HepG2 (cell line): ENCODE measurements around the gene HRG. TPM values are rescaled to one million over a fixed set of nuclear protein-coding genes. Genes with fewer than 3 reads are reported as not detected.

Experiments used
- AHR ChIP-seq: IDR thresholded peaks from 2 replicates; pipeline ENCODE4 v1.6.1; 2018; ENCODE audit warnings: missing genetic modification reagents, missing compliant biosample characterization
- CEBPG ChIP-seq: IDR thresholded peaks from 2 replicates; pipeline ENCODE4 v1.6.1; 2016
- HNRNPUL1 ChIP-seq: fragments of 200-400 bp; formaldehyde crosslinking; IDR thresholded peaks from 2 replicates; pipeline ENCODE4 v1.6.1; 2017; ENCODE audit warnings: low read depth, mild to moderate bottlenecking, low read length, moderate library complexity
- KLF16 ChIP-seq, 2 experiments: sonication (generic) in 1 of 2; formaldehyde crosslinking in 1 of 2; IDR thresholded peaks; 2 replicates each; pipeline versions ENCODE4 v1.6.1 to v1.8.0; 2016 to 2023; ENCODE audit warnings: missing genetic modification reagents in 2 of 2, missing compliant biosample characterization in 1 of 2
- NFYB ChIP-seq: sonication (generic); formaldehyde crosslinking; IDR thresholded peaks from 2 replicates; pipeline ENCODE4 v1.4.0; 2020; ENCODE audit warnings: missing genetic modification reagents
- ONECUT2 ChIP-seq: sonication (generic); formaldehyde crosslinking; IDR thresholded peaks from 2 replicates; pipeline ENCODE4 v1.4.0; 2020; ENCODE audit warnings: missing genetic modification reagents
- TEAD2 ChIP-seq: sonication (generic); formaldehyde crosslinking; IDR thresholded peaks from 2 replicates; pipeline ENCODE4 v1.9.0; 2021; ENCODE audit warnings: missing genetic modification reagents
- THAP11 ChIP-seq: IDR thresholded peaks from 2 replicates; pipeline ENCODE4 v1.6.1; 2016; ENCODE audit warnings: missing biosample characterization, missing genetic modification reagents
- ZBTB7A ChIP-seq: sonication (generic); formaldehyde crosslinking; IDR thresholded peaks from 2 replicates; pipeline ENCODE4 v1.8.0; 2022; ENCODE audit warnings: mild to moderate bottlenecking, missing genetic modification reagents
- ZNF260 ChIP-seq: sonication (generic); formaldehyde crosslinking; IDR thresholded peaks from 2 replicates; pipeline ENCODE4 v1.4.0; 2020; ENCODE audit warnings: missing genetic modification reagents, low read depth, mild to moderate bottlenecking, borderline replicate concordance
- ZNF3 ChIP-seq: IDR thresholded peaks from 2 replicates; pipeline ENCODE4 v1.7.0; 2017; ENCODE audit warnings: inconsistent platforms
- ZNF432 ChIP-seq: sonication (generic); formaldehyde crosslinking; IDR thresholded peaks from 2 replicates; pipeline ENCODE4 v1.5.0; 2020; ENCODE audit warnings: missing genetic modification reagents, mild to moderate bottlenecking, borderline replicate concordance
- ZNF562 ChIP-seq: sonication (generic); formaldehyde crosslinking; IDR thresholded peaks from 2 replicates; pipeline ENCODE4 v1.8.0; 2022; ENCODE audit warnings: missing genetic modification reagents, borderline replicate concordance
- ZNF768 ChIP-seq: sonication (generic); formaldehyde crosslinking; IDR thresholded peaks from 2 replicates; pipeline ENCODE4 v1.4.0; 2020; ENCODE audit warnings: missing genetic modification reagents
- polyA plus RNA-seq, 8 experiments: library from polyadenylated mRNA; depleted of rRNA in 3 of 8; stranded (reverse) in 7 of 8; unstranded in 1 of 8; fragments of >200 nt; fragmentation: Illumina TruSeq in 4 of 8; extraction: Trizol in 4 of 8; gene quantifications; 2 replicates each; pipeline versions ENCODE4 v1.2.1 to v1.2.3, GENCODE V29; 2011 to 2016; ENCODE audit warnings: low read depth in 4 of 8, missing spikeins in 1 of 8, mixed read lengths in 1 of 8; ENCODE audit not compliant: insufficient read depth in 1 of 8
- total RNA-seq, 5 experiments: library from RNA; depleted of rRNA; stranded (reverse); fragments of >200 nt; fragmentation: Illumina TruSeq; extraction: Trizol; gene quantifications; 2 replicates each; pipeline ENCODE4 v1.2.3, GENCODE V29; 2016; ENCODE audit warnings: low read depth in 1 of 5
- TF ChIP-seq, protein P1 (sequence below): sonication (generic); formaldehyde crosslinking; IDR thresholded peaks from 2 replicates; pipeline ENCODE4 v1.4.0; 2020; ENCODE audit warnings: missing genetic modification reagents, borderline replicate concordance
- TF ChIP-seq, protein P2 (sequence below): sonication (generic); formaldehyde crosslinking; IDR thresholded peaks from 2 replicates; pipeline ENCODE4 v1.5.0; 2020; ENCODE audit warnings: mild to moderate bottlenecking, missing genetic modification reagents, borderline replicate concordance
- TF ChIP-seq, protein P3 (sequence below): sonication (generic); formaldehyde crosslinking; IDR thresholded peaks from 2 replicates; pipeline ENCODE4 v1.4.0; 2020; ENCODE audit warnings: missing genetic modification reagents, borderline replicate concordance
- TF ChIP-seq, protein P4 (sequence below): sonication (generic); formaldehyde crosslinking; IDR thresholded peaks from 2 replicates; pipeline ENCODE4 v1.9.0; 2021; ENCODE audit warnings: missing genetic modification reagents, borderline replicate concordance

Gene HRG
- total and polyA plus RNA-seq, 2 of the 13 experiments (the other 11 are each of a cell fraction or from before 2014, with no cell fraction given), result 0.09 to 0.11 TPM

DNA sequence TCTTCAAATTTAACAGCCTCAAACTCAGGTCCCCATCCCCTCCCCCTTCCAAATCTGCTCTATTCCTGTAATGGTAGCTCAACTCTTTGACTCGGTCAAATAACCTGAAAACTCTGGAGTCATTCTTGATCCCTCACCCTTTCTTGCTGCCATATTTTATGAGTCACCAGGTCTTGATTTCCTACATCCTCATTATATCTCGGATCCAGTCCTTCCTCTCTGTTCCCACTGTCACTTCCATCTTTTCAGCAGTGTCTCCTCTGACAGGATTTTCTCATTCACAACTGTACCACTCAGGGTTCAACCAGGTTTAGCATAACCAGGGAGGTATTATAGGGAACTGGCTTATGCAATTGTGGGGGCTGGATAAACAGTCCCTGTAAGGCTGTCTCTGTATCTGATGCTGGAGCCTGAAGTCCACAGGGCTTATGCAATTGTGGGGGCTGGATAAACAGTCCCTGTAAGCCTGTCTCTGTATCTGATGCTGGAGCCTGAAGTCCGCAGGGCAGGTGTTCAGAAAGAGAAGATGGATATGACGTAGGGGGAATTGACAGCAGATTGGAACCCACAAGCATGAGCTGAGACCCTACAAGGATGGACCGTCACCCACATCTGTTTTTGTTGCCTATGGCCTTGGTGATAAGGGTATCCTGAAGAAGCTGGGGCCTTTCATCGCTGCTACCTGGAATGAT is 34.7 kb upstream of the HRG start (continued):
- TF ChIP-seq, protein P1, sequence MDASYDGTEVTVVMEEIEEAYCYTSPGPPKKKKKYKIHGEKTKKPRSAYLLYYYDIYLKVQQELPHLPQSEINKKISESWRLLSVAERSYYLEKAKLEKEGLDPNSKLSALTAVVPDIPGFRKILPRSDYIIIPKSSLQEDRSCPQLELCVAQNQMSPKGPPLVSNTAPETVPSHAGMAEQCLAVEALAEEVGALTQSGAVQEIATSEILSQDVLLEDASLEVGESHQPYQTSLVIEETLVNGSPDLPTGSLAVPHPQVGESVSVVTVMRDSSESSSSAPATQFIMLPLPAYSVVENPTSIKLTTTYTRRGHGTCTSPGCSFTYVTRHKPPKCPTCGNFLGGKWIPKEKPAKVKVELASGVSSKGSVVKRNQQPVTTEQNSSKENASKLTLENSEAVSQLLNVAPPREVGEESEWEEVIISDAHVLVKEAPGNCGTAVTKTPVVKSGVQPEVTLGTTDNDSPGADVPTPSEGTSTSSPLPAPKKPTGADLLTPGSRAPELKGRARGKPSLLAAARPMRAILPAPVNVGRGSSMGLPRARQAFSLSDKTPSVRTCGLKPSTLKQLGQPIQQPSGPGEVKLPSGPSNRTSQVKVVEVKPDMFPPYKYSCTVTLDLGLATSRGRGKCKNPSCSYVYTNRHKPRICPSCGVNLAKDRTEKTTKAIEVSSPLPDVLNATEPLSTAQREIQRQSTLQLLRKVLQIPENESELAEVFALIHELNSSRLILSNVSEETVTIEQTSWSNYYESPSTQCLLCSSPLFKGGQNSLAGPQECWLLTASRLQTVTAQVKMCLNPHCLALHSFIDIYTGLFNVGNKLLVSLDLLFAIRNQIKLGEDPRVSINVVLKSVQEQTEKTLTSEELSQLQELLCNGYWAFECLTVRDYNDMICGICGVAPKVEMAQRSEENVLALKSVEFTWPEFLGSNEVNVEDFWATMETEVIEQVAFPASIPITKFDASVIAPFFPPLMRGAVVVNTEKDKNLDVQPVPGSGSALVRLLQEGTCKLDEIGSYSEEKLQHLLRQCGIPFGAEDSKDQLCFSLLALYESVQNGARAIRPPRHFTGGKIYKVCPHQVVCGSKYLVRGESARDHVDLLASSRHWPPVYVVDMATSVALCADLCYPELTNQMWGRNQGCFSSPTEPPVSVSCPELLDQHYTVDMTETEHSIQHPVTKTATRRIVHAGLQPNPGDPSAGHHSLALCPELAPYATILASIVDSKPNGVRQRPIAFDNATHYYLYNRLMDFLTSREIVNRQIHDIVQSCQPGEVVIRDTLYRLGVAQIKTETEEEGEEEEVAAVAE, result no peak
- TF ChIP-seq ZNF768 (CRISPR knock-in tag) (no peak), ZNF260 (CRISPR knock-in tag) (no peak), HNRNPUL1 (no peak), KLF16 (CRISPR knock-in tag; IDR thresholded peaks at IDR 0.05) (peak in 1 of 2 experiments; percentile 60; a peak in 1 of 4 replicates), ZNF432 (CRISPR knock-in tag) (no peak), CEBPG (CRISPR knock-in tag) (peak; percentile 93), ZBTB7A (CRISPR knock-in tag) (peak; percentile 91), TEAD2 (CRISPR knock-in tag) (no peak), ZNF562 (CRISPR knock-in tag) (no peak), AHR (no peak), THAP11 (CRISPR knock-in tag) (peak; percentile 47; the same call in 1 of the 2 replicates), ZNF3 (CRISPR knock-in tag) (no peak), ONECUT2 (0 out of 2 replicates have a peak, but pooled peaks have one; percentile 23), NFYB (no peak)
- TF ChIP-seq, protein P2, sequence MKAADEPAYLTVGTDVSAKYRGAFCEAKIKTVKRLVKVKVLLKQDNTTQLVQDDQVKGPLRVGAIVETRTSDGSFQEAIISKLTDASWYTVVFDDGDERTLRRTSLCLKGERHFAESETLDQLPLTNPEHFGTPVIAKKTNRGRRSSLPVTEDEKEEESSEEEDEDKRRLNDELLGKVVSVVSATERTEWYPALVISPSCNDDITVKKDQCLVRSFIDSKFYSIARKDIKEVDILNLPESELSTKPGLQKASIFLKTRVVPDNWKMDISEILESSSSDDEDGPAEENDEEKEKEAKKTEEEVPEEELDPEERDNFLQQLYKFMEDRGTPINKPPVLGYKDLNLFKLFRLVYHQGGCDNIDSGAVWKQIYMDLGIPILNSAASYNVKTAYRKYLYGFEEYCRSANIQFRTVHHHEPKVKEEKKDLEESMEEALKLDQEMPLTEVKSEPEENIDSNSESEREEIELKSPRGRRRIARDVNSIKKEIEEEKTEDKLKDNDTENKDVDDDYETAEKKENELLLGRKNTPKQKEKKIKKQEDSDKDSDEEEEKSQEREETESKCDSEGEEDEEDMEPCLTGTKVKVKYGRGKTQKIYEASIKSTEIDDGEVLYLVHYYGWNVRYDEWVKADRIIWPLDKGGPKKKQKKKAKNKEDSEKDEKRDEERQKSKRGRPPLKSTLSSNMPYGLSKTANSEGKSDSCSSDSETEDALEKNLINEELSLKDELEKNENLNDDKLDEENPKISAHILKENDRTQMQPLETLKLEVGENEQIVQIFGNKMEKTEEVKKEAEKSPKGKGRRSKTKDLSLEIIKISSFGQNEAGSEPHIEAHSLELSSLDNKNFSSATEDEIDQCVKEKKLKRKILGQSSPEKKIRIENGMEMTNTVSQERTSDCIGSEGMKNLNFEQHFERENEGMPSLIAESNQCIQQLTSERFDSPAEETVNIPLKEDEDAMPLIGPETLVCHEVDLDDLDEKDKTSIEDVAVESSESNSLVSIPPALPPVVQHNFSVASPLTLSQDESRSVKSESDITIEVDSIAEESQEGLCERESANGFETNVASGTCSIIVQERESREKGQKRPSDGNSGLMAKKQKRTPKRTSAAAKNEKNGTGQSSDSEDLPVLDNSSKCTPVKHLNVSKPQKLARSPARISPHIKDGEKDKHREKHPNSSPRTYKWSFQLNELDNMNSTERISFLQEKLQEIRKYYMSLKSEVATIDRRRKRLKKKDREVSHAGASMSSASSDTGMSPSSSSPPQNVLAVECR (CRISPR knock-in tag), result peak; percentile 55; the same call in 1 of the 2 replicates
- TF ChIP-seq, protein P3, sequence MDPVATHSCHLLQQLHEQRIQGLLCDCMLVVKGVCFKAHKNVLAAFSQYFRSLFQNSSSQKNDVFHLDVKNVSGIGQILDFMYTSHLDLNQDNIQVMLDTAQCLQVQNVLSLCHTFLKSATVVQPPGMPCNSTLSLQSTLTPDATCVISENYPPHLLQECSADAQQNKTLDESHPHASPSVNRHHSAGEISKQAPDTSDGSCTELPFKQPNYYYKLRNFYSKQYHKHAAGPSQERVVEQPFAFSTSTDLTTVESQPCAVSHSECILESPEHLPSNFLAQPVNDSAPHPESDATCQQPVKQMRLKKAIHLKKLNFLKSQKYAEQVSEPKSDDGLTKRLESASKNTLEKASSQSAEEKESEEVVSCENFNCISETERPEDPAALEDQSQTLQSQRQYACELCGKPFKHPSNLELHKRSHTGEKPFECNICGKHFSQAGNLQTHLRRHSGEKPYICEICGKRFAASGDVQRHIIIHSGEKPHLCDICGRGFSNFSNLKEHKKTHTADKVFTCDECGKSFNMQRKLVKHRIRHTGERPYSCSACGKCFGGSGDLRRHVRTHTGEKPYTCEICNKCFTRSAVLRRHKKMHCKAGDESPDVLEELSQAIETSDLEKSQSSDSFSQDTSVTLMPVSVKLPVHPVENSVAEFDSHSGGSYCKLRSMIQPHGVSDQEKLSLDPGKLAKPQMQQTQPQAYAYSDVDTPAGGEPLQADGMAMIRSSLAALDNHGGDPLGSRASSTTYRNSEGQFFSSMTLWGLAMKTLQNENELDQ (CRISPR knock-in tag), result no peak
- TF ChIP-seq, protein P4, sequence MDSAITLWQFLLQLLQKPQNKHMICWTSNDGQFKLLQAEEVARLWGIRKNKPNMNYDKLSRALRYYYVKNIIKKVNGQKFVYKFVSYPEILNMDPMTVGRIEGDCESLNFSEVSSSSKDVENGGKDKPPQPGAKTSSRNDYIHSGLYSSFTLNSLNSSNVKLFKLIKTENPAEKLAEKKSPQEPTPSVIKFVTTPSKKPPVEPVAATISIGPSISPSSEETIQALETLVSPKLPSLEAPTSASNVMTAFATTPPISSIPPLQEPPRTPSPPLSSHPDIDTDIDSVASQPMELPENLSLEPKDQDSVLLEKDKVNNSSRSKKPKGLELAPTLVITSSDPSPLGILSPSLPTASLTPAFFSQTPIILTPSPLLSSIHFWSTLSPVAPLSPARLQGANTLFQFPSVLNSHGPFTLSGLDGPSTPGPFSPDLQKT (CRISPR knock-in tag), result no peak
